GM12878 (cell line): ENCODE measurements around the gene ADAMTS4. TPM values are rescaled to one million over a fixed set of nuclear protein-coding genes. Genes with fewer than 3 reads are reported as not detected.

Experiments used
- BCL11A ChIP-seq: IDR thresholded peaks from 2 replicates; pipeline ENCODE4 v1.6.1; 2011; ENCODE audit warnings: low read depth, low read length
- BHLHE40 ChIP-seq, 2 experiments: fragments of 450-650 bp in 1 of 2; IDR thresholded peaks; 2 replicates each; pipeline ENCODE4 v1.6.1; 2011 to 2017; ENCODE audit warnings: low read depth in 2 of 2, borderline replicate concordance in 1 of 2, improper control_type of control experiment in 1 of 2, low read length in 1 of 2, mild to moderate bottlenecking in 1 of 2
- CBFB ChIP-seq: IDR thresholded peaks from 2 replicates; pipeline ENCODE4 v1.6.1; 2016; ENCODE audit warnings: antibody characterized with exemption, low read depth
- CHD1 ChIP-seq: IDR thresholded peaks from 2 replicates; pipeline ENCODE4 v1.6.1; 2012; ENCODE audit warnings: low read depth, low read length, improper control_type of control experiment
- CREM ChIP-seq: IDR thresholded peaks from 2 replicates; pipeline ENCODE4 v1.6.1; 2014; ENCODE audit warnings: antibody characterized with exemption, low read depth
- FOXK2 ChIP-seq: fragments of 450-650 bp; IDR thresholded peaks from 2 replicates; pipeline ENCODE4 v1.6.1; 2017; ENCODE audit warnings: mild to moderate bottlenecking, moderate library complexity
- HCFC1 ChIP-seq: fragments of 150-350 bp; IDR thresholded peaks from 2 replicates; pipeline ENCODE4 v1.6.1; 2014; ENCODE audit warnings: low read length
- JUND ChIP-seq: IDR thresholded peaks from 2 replicates; pipeline ENCODE4 v1.6.1; 2012; ENCODE audit warnings: low read depth, mild to moderate bottlenecking, low read length, improper control_type of control experiment, moderate library complexity
- KDM1A ChIP-seq: fragments of 200-600 bp; sonication (generic); IDR thresholded peaks from 2 replicates; pipeline ENCODE4 v1.6.1; 2016; ENCODE audit warnings: borderline replicate concordance
- NBN ChIP-seq: fragments of 450-650 bp; IDR thresholded peaks from 2 replicates; pipeline ENCODE4 v1.6.1; 2016
- NR2F1 ChIP-seq: fragments of 450-650 bp; conservative IDR thresholded peaks from 2 replicates; pipeline ENCODE4 v1.6.1; 2017; ENCODE audit warnings: mild to moderate bottlenecking
- POLR2AphosphoS2 ChIP-seq: IDR thresholded peaks from 2 replicates; pipeline ENCODE4 v1.6.1; 2011; ENCODE audit warnings: low read depth, mild to moderate bottlenecking, low read length, improper control_type of control experiment, moderate library complexity
- SMAD5 ChIP-seq: IDR thresholded peaks from 2 replicates; pipeline ENCODE4 v1.6.1; 2016; ENCODE audit warnings: antibody characterized with exemption, low read depth
- TARDBP ChIP-seq: IDR thresholded peaks from 2 replicates; pipeline ENCODE4 v1.6.1; 2016; ENCODE audit warnings: borderline replicate concordance
- YBX1 ChIP-seq: fragments of 450-650 bp; IDR thresholded peaks from 2 replicates; pipeline ENCODE4 v1.6.1; 2016; ENCODE audit warnings: antibody characterized with exemption
- polyA plus RNA-seq, 11 experiments: library from polyadenylated mRNA; depleted of rRNA in 4 of 11; unstranded in 6 of 11; stranded (reverse) in 5 of 11; fragments of >200 nt; fragmentation: Nextera tagmentation in 4 of 11; fragmentation: Illumina TruSeq in 1 of 11; extraction: Ambion mirVana in 4 of 11; extraction: Trizol in 1 of 11; gene quantifications; 1 replicate in 1 of 11; 2 replicates in 10 of 11; pipeline versions ENCODE4 v1.2.1 to v1.2.3, GENCODE V29; 2011 to 2016; ENCODE audit warnings: inconsistent platforms in 2 of 11, missing spikeins in 2 of 11, low read depth in 1 of 11
- total RNA-seq, 4 experiments: library from RNA; depleted of rRNA in 3 of 4; stranded (reverse); fragments of >200 nt in 3 of 4; fragmentation: Illumina TruSeq in 1 of 4; extraction: Trizol in 1 of 4; gene quantifications; 2 replicates each; pipeline versions ENCODE4 v1.2.1 to v1.2.3, GENCODE V29; 2013 to 2021
- TF ChIP-seq, protein P1 (sequence below): IDR thresholded peaks from 2 replicates; pipeline ENCODE4 v1.6.1; 2011; ENCODE audit warnings: borderline replicate concordance, low read depth, mild to moderate bottlenecking, moderate library complexity, low read length; ENCODE audit not compliant: insufficient read depth, poor library complexity, severe bottlenecking
- TF ChIP-seq, protein P2 (sequence below): fragments of 450-650 bp; IDR thresholded peaks from 2 replicates; pipeline ENCODE4 v1.6.1; 2016; ENCODE audit warnings: mild to moderate bottlenecking, moderate library complexity, borderline replicate concordance
- TF ChIP-seq, protein P3 (sequence below): fragments of 450-650 bp; IDR thresholded peaks from 2 replicates; pipeline ENCODE4 v1.6.1; 2017; ENCODE audit warnings: mild to moderate bottlenecking
- TF ChIP-seq, protein P4 (sequence below): IDR thresholded peaks from 2 replicates; pipeline ENCODE4 v1.6.1; 2011; ENCODE audit warnings: low read depth, mild to moderate bottlenecking, low read length, moderate library complexity, borderline replicate concordance; ENCODE audit errors: extremely low read depth
- TF ChIP-seq, protein P5 (sequence below): fragments of 450-650 bp; IDR thresholded peaks from 2 replicates; pipeline ENCODE4 v1.6.1; 2016; ENCODE audit warnings: mild to moderate bottlenecking

ADAMTS4 gene
- total and polyA plus RNA-seq, 10 of the 15 experiments (the other 5 are each of a cell fraction or from before 2014, with no cell fraction given): 0.01 to 0.13 (median 0.05) TPM; not detected in 2

DNA sequence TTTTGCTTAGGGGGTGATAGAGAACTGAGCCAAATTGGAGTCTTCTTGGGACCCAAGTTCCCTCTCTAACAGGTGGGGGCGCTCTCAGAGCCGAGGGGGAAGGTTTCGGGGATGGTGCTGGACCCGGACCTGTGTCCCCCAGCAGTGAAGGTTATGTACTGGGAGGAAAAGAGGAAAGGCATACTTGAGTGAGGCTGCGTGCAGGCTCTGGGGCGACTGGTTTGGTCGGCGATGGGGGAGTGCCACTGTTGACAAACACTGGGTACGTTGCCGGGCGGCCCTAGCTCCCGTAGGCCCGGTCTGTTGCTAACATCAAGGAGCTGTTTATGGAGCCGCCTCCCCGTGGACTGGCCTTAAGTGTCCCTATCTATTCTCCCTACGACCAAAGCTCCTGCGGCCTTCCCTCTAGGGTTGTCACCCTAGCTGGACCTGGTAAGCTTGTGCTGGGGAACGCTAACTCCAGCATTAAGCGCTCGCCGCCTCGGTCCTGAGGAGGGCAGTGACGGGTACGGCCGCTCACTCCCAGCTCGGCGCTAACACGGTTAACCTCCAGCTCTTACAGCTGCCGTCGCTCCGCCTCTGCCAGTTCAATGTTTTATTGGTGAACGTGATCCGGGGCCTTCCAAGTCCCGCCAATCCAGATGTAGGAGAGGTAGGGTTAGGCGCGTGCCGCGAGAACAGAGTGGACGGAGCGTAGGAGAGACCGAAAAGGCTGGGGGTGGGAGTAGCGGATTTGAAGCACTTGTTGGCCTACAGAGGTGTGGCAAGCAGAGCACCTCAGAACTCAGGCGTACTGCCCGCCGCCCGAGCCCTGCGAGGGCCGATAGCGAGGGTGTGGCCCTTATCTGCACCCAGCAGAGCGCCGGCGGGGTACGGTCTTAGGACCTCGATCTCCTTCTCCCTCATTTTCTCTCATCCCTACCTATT, 32.8 kb downstream of the ADAMTS4 start, which contains the start of gene PPOX (continued):
- TF ChIP-seq, protein P1, sequence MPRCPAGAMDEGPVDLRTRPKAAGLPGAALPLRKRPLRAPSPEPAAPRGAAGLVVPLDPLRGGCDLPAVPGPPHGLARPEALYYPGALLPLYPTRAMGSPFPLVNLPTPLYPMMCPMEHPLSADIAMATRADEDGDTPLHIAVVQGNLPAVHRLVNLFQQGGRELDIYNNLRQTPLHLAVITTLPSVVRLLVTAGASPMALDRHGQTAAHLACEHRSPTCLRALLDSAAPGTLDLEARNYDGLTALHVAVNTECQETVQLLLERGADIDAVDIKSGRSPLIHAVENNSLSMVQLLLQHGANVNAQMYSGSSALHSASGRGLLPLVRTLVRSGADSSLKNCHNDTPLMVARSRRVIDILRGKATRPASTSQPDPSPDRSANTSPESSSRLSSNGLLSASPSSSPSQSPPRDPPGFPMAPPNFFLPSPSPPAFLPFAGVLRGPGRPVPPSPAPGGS: no peak
- TF ChIP-seq BHLHE40 (IDR thresholded peaks at IDR 0.05; ENCODE audit: borderline replicate concordance in 1 of 2, low read depth in 2 of 2, low read length in 1 of 2) (peak; percentile 96 to 98), CHD1 (0 out of 2 replicates have a peak, but pooled peaks have one; percentile 39), HCFC1 (peak; percentile 56), NBN (peak; percentile 79; the same call in 1 of the 2 replicates), BCL11A (no peak), CBFB (peak; percentile 73), YBX1 (no peak), POLR2AphosphoS2 (peak; percentile 91), SMAD5 (peak; percentile 52; the same call in 1 of the 2 replicates), NR2F1 (no peak; the same call in 1 of the 2 replicates), KDM1A (no peak), FOXK2 (peak; percentile 83), JUND (0 out of 2 replicates have a peak, but pooled peaks have one; percentile 3), CREM (peak; percentile 51; the same call in 1 of the 2 replicates), TARDBP (0 out of 2 replicates have a peak, but pooled peaks have one; percentile 13)
- TF ChIP-seq, protein P2, sequence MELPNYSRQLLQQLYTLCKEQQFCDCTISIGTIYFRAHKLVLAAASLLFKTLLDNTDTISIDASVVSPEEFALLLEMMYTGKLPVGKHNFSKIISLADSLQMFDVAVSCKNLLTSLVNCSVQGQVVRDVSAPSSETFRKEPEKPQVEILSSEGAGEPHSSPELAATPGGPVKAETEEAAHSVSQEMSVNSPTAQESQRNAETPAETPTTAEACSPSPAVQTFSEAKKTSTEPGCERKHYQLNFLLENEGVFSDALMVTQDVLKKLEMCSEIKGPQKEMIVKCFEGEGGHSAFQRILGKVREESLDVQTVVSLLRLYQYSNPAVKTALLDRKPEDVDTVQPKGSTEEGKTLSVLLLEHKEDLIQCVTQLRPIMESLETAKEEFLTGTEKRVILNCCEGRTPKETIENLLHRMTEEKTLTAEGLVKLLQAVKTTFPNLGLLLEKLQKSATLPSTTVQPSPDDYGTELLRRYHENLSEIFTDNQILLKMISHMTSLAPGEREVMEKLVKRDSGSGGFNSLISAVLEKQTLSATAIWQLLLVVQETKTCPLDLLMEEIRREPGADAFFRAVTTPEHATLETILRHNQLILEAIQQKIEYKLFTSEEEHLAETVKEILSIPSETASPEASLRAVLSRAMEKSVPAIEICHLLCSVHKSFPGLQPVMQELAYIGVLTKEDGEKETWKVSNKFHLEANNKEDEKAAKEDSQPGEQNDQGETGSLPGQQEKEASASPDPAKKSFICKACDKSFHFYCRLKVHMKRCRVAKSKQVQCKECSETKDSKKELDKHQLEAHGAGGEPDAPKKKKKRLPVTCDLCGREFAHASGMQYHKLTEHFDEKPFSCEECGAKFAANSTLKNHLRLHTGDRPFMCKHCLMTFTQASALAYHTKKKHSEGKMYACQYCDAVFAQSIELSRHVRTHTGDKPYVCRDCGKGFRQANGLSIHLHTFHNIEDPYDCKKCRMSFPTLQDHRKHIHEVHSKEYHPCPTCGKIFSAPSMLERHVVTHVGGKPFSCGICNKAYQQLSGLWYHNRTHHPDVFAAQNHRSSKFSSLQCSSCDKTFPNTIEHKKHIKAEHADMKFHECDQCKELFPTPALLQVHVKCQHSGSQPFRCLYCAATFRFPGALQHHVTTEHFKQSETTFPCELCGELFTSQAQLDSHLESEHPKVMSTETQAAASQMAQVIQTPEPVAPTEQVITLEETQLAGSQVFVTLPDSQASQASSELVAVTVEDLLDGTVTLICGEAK: no peak; the same call in 1 of the 2 replicates
- TF ChIP-seq, protein P3, sequence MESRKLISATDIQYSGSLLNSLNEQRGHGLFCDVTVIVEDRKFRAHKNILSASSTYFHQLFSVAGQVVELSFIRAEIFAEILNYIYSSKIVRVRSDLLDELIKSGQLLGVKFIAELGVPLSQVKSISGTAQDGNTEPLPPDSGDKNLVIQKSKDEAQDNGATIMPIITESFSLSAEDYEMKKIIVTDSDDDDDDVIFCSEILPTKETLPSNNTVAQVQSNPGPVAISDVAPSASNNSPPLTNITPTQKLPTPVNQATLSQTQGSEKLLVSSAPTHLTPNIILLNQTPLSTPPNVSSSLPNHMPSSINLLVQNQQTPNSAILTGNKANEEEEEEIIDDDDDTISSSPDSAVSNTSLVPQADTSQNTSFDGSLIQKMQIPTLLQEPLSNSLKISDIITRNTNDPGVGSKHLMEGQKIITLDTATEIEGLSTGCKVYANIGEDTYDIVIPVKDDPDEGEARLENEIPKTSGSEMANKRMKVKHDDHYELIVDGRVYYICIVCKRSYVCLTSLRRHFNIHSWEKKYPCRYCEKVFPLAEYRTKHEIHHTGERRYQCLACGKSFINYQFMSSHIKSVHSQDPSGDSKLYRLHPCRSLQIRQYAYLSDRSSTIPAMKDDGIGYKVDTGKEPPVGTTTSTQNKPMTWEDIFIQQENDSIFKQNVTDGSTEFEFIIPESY: no peak
- TF ChIP-seq, protein P4, sequence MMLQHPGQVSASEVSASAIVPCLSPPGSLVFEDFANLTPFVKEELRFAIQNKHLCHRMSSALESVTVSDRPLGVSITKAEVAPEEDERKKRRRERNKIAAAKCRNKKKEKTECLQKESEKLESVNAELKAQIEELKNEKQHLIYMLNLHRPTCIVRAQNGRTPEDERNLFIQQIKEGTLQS: no peak
- TF ChIP-seq, protein P5, sequence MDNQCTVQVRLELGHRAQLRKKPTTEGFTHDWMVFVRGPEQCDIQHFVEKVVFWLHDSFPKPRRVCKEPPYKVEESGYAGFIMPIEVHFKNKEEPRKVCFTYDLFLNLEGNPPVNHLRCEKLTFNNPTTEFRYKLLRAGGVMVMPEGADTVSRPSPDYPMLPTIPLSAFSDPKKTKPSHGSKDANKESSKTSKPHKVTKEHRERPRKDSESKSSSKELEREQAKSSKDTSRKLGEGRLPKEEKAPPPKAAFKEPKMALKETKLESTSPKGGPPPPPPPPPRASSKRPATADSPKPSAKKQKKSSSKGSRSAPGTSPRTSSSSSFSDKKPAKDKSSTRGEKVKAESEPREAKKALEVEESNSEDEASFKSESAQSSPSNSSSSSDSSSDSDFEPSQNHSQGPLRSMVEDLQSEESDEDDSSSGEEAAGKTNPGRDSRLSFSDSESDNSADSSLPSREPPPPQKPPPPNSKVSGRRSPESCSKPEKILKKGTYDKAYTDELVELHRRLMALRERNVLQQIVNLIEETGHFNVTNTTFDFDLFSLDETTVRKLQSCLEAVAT: peak; percentile 67; the same call in 1 of the 2 replicates
